Peyer's patch (tissue), 4 donors: ENCODE data around the gene AMZ1.

Experiments used
- CTCF ChIP-seq, 6 experiments: fragments of 450-650 bp in 4 of 6; fragments of 200-600 bp in 2 of 6; sonication (generic) in 1 of 6; IDR thresholded peaks; one replicate each; pipeline ENCODE4 v1.5.1; 2017 to 2019; ENCODE audit warnings: antibody characterized with exemption in 6 of 6, mild to moderate bottlenecking in 3 of 6, moderate library complexity in 1 of 6
- POLR2A ChIP-seq, 2 donors: fragments of 450-650 bp; IDR thresholded peaks; one replicate each; pipeline ENCODE4 v1.5.1; 2017; ENCODE audit warnings: antibody characterized with exemption in 2 of 2, mild to moderate bottlenecking in 2 of 2, moderate library complexity in 2 of 2

DNA sequence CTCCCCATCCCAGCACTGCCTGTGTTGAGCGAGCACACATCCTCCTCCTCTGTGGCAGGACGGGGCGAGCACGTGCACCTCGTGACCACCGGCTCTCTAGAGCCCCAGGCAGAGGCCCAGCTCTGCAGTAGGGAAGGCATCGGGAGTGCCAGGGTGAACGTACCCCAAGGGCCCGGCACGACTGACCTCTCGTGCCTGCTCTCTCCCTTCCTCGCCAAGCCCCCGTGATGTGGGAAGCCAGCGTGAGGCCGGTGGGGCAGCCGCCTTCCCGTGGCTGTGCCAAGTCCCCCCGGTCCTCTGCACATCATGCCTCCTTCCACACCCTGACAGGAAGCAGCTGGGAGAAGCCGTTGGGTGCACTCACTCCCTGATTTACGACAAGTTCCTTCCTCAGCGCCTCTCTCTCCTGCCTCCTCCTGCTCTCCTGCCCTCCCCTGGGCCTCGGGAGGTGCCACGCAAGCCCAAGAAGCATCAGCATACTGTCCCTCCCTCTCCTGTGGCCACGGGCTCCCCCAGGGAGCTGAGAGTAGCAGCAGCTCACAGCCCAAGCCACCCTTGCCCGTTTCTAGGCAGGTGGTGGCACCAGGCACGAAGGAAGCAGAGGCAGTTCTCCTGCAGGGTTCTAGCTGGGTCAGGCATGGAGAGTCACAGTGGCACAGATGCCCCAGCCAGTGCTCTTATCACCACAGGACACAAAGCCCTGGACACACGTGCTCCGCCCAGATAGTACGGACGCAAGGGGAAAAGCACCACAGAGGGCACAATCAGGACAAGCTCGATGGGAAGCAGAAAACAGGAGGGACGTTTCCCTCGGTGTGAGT, 47.0 kb downstream of the AMZ1 start:
- TF ChIP-seq CTCF (IDR thresholded peaks at IDR 0.05), result no peak
- no peak for TF ChIP-seq POLR2A (IDR thresholded peaks at IDR 0.05)
